AG04450 (cell line): ENCODE results near the gene CYB561D1. TPM values are rescaled to one million over a fixed set of nuclear protein-coding genes. Genes with fewer than 3 reads are reported as not detected.

Experiments used
- polyA plus RNA-seq: library from polyadenylated mRNA; depleted of rRNA; stranded (reverse); fragments of >200 nt; gene quantifications from 2 replicates; pipeline ENCODE4 v1.2.3, GENCODE V29; 2011; rRNA removed

Gene CYB561D1
- polyA plus RNA-seq, 1 experiment = 5.4 TPM

Other genes with a start within 250 kb of the CYB561D1 start
- gene CELSR2, start 244.6 kb upstream of the CYB561D1 start, polyA plus RNA-seq = 1.1 and 1.8 TPM in 2 replicates
- 17.3 and 18.5 TPM in 2 replicates for gene PSRC1, start 210.9 kb upstream of the CYB561D1 start, polyA plus RNA-seq
- gene MYBPHL, start 187.1 kb upstream of the CYB561D1 start, polyA plus RNA-seq = not detected in 2 replicates
- 37.2 and 42.8 TPM in 2 replicates for gene SORT1, start 96.2 kb upstream of the CYB561D1 start, polyA plus RNA-seq
- gene PSMA5, start 67.6 kb upstream of the CYB561D1 start, polyA plus RNA-seq = 127 and 151 TPM in 2 replicates
- 0.26 and 0.40 TPM in 2 replicates for gene SYPL2, start 27.5 kb upstream of the CYB561D1 start, polyA plus RNA-seq
- gene ATXN7L2, start 10.2 kb upstream of the CYB561D1 start, polyA plus RNA-seq = 1.5 TPM in 2 replicates
- gene AMIGO1, start 15.6 kb downstream of the CYB561D1 start, polyA plus RNA-seq = 1.5 and 2.3 TPM in 2 replicates
- not detected in 2 replicates for gene GPR61, start 45.8 kb downstream of the CYB561D1 start, polyA plus RNA-seq
- 10.2 and 14.8 TPM in 2 replicates for gene GNAI3, start 54.5 kb downstream of the CYB561D1 start, polyA plus RNA-seq
- 0.06 TPM in 1 of 2 replicates, not detected in the other for gene GNAT2, start 125.5 kb downstream of the CYB561D1 start, polyA plus RNA-seq
- 35.4 and 54.2 TPM in 2 replicates for gene AMPD2, start 125.7 kb downstream of the CYB561D1 start, polyA plus RNA-seq
- 62.6 and 64.1 TPM in 2 replicates for gene GSTM4, start 162.0 kb downstream of the CYB561D1 start, polyA plus RNA-seq
- gene GSTM2, start 174.0 kb downstream of the CYB561D1 start, polyA plus RNA-seq = 90.2 and 93.8 TPM in 2 replicates
- gene GSTM1, start 193.7 kb downstream of the CYB561D1 start, polyA plus RNA-seq = 1.6 and 1.8 TPM in 2 replicates
- 11.6 and 12.5 TPM in 2 replicates for gene GSTM5, start 218.2 kb downstream of the CYB561D1 start, polyA plus RNA-seq
- gene GSTM3, start 246.9 kb downstream of the CYB561D1 start, polyA plus RNA-seq = 271 and 299 TPM in 2 replicates